DND-41 (cell line): ENCODE data around the gene HFM1.

ENCODE experiments used
- CTCF ChIP-seq: IDR thresholded peaks from 2 replicates; pipeline ENCODE4 v1.5.1; 2012; ENCODE audit warnings: borderline replicate concordance, low read length, moderate library complexity, mild to moderate bottlenecking; ENCODE audit not compliant: poor library complexity, severe bottlenecking; ENCODE audit errors: extremely low read depth
- EZH2 ChIP-seq: IDR thresholded peaks from 3 replicates; pipeline ENCODE4 v1.6.1; 2012; ENCODE audit warnings: borderline replicate concordance, low read depth, mild to moderate bottlenecking, moderate library complexity, low read length, inconsistent platforms; ENCODE audit not compliant: severe bottlenecking

GRCh38 chr1:91345395-91346005 lies 59.1 kb downstream of the HFM1 start:
- TF ChIP-seq CTCF (no peak), EZH2 (no peak)
